Keratinocyte (primary cell): Measurements from ENCODE around the gene ERMP1. TPM values are rescaled to one million over a fixed set of nuclear protein-coding genes. Genes with fewer than 3 reads are reported as not detected.

Experiments
- DNase-seq: peaks from one replicate; pipeline ENCODE4 v3.0.0-alpha.2; 2011; ENCODE audit warnings: low read depth, missing footprints, low spot score
- FAIRE-seq: peaks from 2 replicates; lab custom pipeline; 2011; peaks lifted over from hg19 to GRCh38; lab: Jason Lieb, UNC
- H2AFZ ChIP-seq: 2 replicates; pipeline ENCODE4 v1.6.0; 2012; ENCODE audit warnings: low read length, control low read depth, inconsistent platforms; ENCODE audit not compliant: control insufficient read depth
- H3K27ac ChIP-seq: 2 replicates; pipeline ENCODE4 v1.5.1; 2011; ENCODE audit warnings: low read length; ENCODE audit not compliant: control insufficient read depth, insufficient read depth
- H3K27me3 ChIP-seq: 3 replicates; pipeline ENCODE4 v1.6.0; 2011; ENCODE audit warnings: low read length; ENCODE audit not compliant: control insufficient read depth, insufficient read depth; ENCODE audit errors: extremely low read depth
- H3K36me3 ChIP-seq, 2 experiments: 2 replicates in 1 of 2; 3 replicates in 1 of 2; pipeline ENCODE4 v1.5.1; 2011; ENCODE audit warnings: low read length in 2 of 2, mild to moderate bottlenecking in 1 of 2; ENCODE audit not compliant: control insufficient read depth in 2 of 2, insufficient read depth in 2 of 2; ENCODE audit errors: extremely low read depth in 1 of 2
- H3K4me1 ChIP-seq: 3 replicates; pipeline ENCODE4 v1.5.1; 2011; ENCODE audit warnings: low read length; ENCODE audit not compliant: control insufficient read depth, insufficient read depth; ENCODE audit errors: extremely low read depth
- H3K4me2 ChIP-seq: 3 replicates; pipeline ENCODE4 v1.6.0; 2011; ENCODE audit warnings: low read depth, low read length; ENCODE audit not compliant: control insufficient read depth, insufficient read depth; ENCODE audit errors: extremely low read depth
- H3K4me3 ChIP-seq, 3 experiments: fragments of 200-600 bp in 1 of 3; sonication (generic) in 1 of 3; 2 replicates in 2 of 3; 3 replicates in 1 of 3; pipeline ENCODE4 v1.5.1; 2011 to 2016; ENCODE audit warnings: low read length in 3 of 3, mild to moderate bottlenecking in 3 of 3, control low read depth in 2 of 3, inconsistent platforms in 1 of 3, low read depth in 1 of 3, mixed read lengths in 1 of 3, mixed run types in 1 of 3, moderate library complexity in 1 of 3; ENCODE audit not compliant: control insufficient read depth in 2 of 3, insufficient read depth in 2 of 3; ENCODE audit errors: extremely low read depth in 1 of 3
- H3K79me2 ChIP-seq: 2 replicates; pipeline ENCODE4 v1.6.0; 2012; ENCODE audit warnings: low read length; ENCODE audit not compliant: control insufficient read depth, insufficient read depth
- H3K9ac ChIP-seq: 3 replicates; pipeline ENCODE4 v1.6.0; 2011; ENCODE audit warnings: low read length; ENCODE audit not compliant: control insufficient read depth, insufficient read depth; ENCODE audit errors: extremely low read depth
- H3K9me1 ChIP-seq: 3 replicates; pipeline ENCODE4 v1.6.0; 2011; ENCODE audit warnings: low read length; ENCODE audit not compliant: control insufficient read depth, insufficient read depth; ENCODE audit errors: extremely low read depth
- H3K9me3 ChIP-seq: 2 replicates; pipeline ENCODE4 v1.5.1; 2012; ENCODE audit warnings: low read depth, low read length; ENCODE audit not compliant: control insufficient read depth
- H4K20me1 ChIP-seq: 3 replicates; pipeline ENCODE4 v1.6.0; 2011; ENCODE audit warnings: low read length; ENCODE audit not compliant: control insufficient read depth, insufficient read depth; ENCODE audit errors: extremely low read depth
- CTCF ChIP-seq, 3 experiments: IDR thresholded peaks in 1 of 3; conservative IDR thresholded peaks in 1 of 3; optimal IDR thresholded peaks in 1 of 3; 2 replicates in 2 of 3; 3 replicates in 1 of 3; pipeline versions ENCODE3 to v1.5.1; 2011; ENCODE audit warnings: low read length in 3 of 3, mild to moderate bottlenecking in 3 of 3, moderate library complexity in 2 of 3, control low read depth in 1 of 3, inconsistent platforms in 1 of 3; ENCODE audit not compliant: insufficient read depth in 2 of 3; ENCODE audit errors: extremely low read depth in 1 of 3
- EZH2 ChIP-seq: IDR thresholded peaks from one replicate; pipeline ENCODE4 v1.6.1; 2012; ENCODE audit warnings: inconsistent platforms, mild to moderate bottlenecking, low read length, moderate library complexity
- dilution Hi-C: fragments of 300-500 bp; cut with MboI; formaldehyde crosslinking; loops from one replicate; pipeline ENCODE4 v1.7.0; 2020; ENCODE audit warnings: low sequenced_read_pairs; ENCODE audit not compliant: extremely low pct_ligation_motif_present
- polyA plus RNA-seq, 5 experiments: library from polyadenylated mRNA; depleted of rRNA in 3 of 5; stranded (reverse) in 3 of 5; stranded (forward) in 1 of 5; unstranded in 1 of 5; fragments of >200 nt; gene quantifications; 1 replicate in 1 of 5; 2 replicates in 3 of 5; 3 replicates in 1 of 5; pipeline versions ENCODE4 v1.2.1 to v1.2.3, GENCODE V29; 2011 to 2012; ENCODE audit warnings: missing spikeins in 2 of 5, low read depth in 1 of 5, low replicate concordance in 1 of 5

ERMP1 gene
- polyA plus RNA-seq, 1 donor (not counting 4 experiments of a cell fraction or from before 2014, with no cell fraction given) = 27.0 TPM

DNA sequence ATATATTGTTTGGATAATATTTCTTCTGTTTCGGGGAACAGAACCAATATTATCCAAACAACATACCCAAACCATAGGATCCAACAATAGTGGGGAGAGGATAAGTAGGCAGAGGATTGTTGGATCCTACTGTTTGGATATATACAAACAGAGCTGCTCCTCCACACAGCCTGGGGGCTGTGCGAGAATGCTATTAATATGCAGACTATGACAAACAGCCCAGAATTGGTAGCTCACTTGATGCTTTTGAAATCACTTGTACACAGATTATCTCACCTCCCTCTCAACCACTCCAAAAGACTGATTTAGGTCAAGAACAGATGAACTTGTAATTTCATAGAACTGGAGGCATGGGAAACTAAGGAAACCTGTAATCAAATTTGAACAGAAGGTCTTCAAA lies 33.4 kb upstream of the ERMP1 start:
- H3K9me1 ChIP-seq = no peaks in the 10 kb centered on the region
- H3K79me2 ChIP-seq = no peaks in the 10 kb centered on the region
- H4K20me1 ChIP-seq = no peaks in the 10 kb centered on the region
- no peak overlapping the region for H2AFZ ChIP-seq
- no peaks in the 10 kb centered on the region for H3K4me1 ChIP-seq
- H3K4me3 ChIP-seq = no peak overlapping the region
- FAIRE-seq = no peak
- H3K36me3 ChIP-seq = no peaks in the 10 kb centered on the region
- H3K9me3 ChIP-seq = no peaks in the 10 kb centered on the region
- H3K4me2 ChIP-seq = no peak overlapping the region
- TF ChIP-seq EZH2 (no peak), CTCF (optimal IDR thresholded peaks at IDR 0.05 in 1 of 3, IDR thresholded peaks at IDR 0.05 in 1 of 3, conservative IDR thresholded peaks at IDR 0.05 in 1 of 3; ENCODE audit: extremely low read depth in 1 of 3, insufficient read depth in 2 of 3, low read length in 3 of 3) (no peak)
- no peaks in the 10 kb centered on the region for H3K27me3 ChIP-seq
- no peak overlapping the region for H3K9ac ChIP-seq
- dilution Hi-C loops = no loop called here
- no peak overlapping the region for H3K27ac ChIP-seq
- no peak for DNase-seq

DNA sequence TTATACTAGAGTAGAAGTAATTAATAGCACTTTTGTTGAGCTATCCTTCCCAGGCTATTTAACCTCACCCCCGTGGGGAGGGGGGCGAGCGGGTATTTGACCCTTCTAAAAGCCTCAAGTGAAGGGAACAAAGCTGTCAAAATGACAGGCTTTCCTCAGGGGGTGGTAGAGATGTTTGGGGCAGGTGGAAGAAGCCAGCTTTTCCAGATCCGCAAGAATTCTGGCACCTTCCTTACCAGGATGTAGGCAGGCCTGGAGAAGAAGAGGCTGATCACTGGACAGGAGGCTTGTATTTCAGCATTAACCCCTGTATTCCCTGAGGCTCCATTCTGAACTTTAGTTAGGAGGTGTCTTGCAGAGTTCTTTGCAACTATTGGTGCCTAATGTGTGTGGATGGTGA lies 31.5 kb upstream of the ERMP1 start:
- Histone ChIP-seq H3K9ac (no peak overlapping the region), H2AFZ (no peak overlapping the region)
- dilution Hi-C loops = no loop called here

More for the DNA sequence above, 31.5 kb upstream of the ERMP1 start:
- Histone ChIP-seq H3K27ac (no peak overlapping the region), H3K27me3 (no peaks in the 10 kb centered on the region), H3K36me3 (no peaks in the 10 kb centered on the region), H3K4me1 (no peaks in the 10 kb centered on the region), H3K79me2 (no peaks in the 10 kb centered on the region), H3K4me2 (no peak overlapping the region), H3K4me3 (no peak overlapping the region), H3K9me1 (no peaks in the 10 kb centered on the region), H3K9me3 (no peaks in the 10 kb centered on the region), H4K20me1 (no peaks in the 10 kb centered on the region)
- TF ChIP-seq CTCF (optimal IDR thresholded peaks at IDR 0.05 in 1 of 3, IDR thresholded peaks at IDR 0.05 in 1 of 3, conservative IDR thresholded peaks at IDR 0.05 in 1 of 3; ENCODE audit: extremely low read depth in 1 of 3, insufficient read depth in 2 of 3, low read length in 3 of 3) (no peak), EZH2 (no peak)
- DNase-seq = no peak
- no peak for FAIRE-seq
